Parathyroid adenoma (tissue), 2 donors: Measurements from ENCODE around the gene NAAA.

Experiments used
- H2AFZ ChIP-seq: fragments of 300-600 bp; sonication (generic); one replicate; pipeline ENCODE4 v1.7.0; 2017; ENCODE audit warnings: antibody characterized with exemption, mild to moderate bottlenecking
- H3K27ac ChIP-seq: fragments of 300-600 bp; sonication (generic); one replicate; pipeline ENCODE4 v1.7.0; 2017
- H3K27me3 ChIP-seq: fragments of 300-600 bp; sonication (generic); one replicate; pipeline ENCODE4 v1.7.0; 2017; ENCODE audit warnings: low read length; ENCODE audit not compliant: control insufficient read depth, insufficient read depth
- H3K36me3 ChIP-seq: fragments of 300-600 bp; sonication (generic); one replicate; pipeline ENCODE4 v1.7.0; 2017; ENCODE audit warnings: low read length; ENCODE audit not compliant: control insufficient read depth, insufficient read depth
- H3K4me1 ChIP-seq: fragments of 300-600 bp; sonication (generic); one replicate; pipeline ENCODE4 v1.7.0; 2017; ENCODE audit warnings: control low read depth
- H3K4me2 ChIP-seq: fragments of 300-600 bp; sonication (generic); one replicate; pipeline ENCODE4 v1.7.0; 2017; ENCODE audit warnings: low read length
- H3K4me3 ChIP-seq: fragments of 300-600 bp; sonication (generic); one replicate; pipeline ENCODE4 v1.7.0; 2017; ENCODE audit warnings: low read depth, low read length
- H3K79me2 ChIP-seq: fragments of 300-600 bp; sonication (generic); one replicate; pipeline ENCODE4 v1.7.0; 2017; ENCODE audit warnings: control low read depth
- H3K9ac ChIP-seq: fragments of 300-600 bp; sonication (generic); one replicate; pipeline ENCODE4 v1.7.0; 2017; ENCODE audit warnings: mild to moderate bottlenecking
- H3K9me3 ChIP-seq: fragments of 300-600 bp; sonication (generic); one replicate; pipeline ENCODE4 v1.7.0; 2017; ENCODE audit warnings: low read length; ENCODE audit not compliant: control insufficient read depth
- CTCF ChIP-seq: fragments of 300-600 bp; sonication (generic); IDR thresholded peaks from one replicate; pipeline ENCODE4 v1.7.0; 2017; ENCODE audit warnings: antibody characterized with exemption, mild to moderate bottlenecking
- donor health status: primary hyperparathyroidism.

Gene NAAA

GRCh38 chr4:75909405-75909804 lies 31.4 kb downstream of the NAAA start:
- Histone ChIP-seq H3K27me3 (no peaks in the 10 kb centered on the region), H3K27ac (no peak overlapping the region), H3K79me2 (no peaks in the 10 kb centered on the region), H2AFZ (no peak overlapping the region), H3K4me2 (no peak overlapping the region), H3K9ac (no peak overlapping the region), H3K9me3 (no peaks in the 10 kb centered on the region), H3K4me1 (no peaks in the 10 kb centered on the region), H3K4me3 (no peak overlapping the region), H3K36me3 (no peaks in the 10 kb centered on the region)
- no peak for TF ChIP-seq CTCF

- H2AFZ ChIP-seq = no peak overlapping the region
- no peak overlapping the region for H3K9ac ChIP-seq
- no peaks in the 10 kb centered on the region for H3K79me2 ChIP-seq
- H3K4me3 ChIP-seq = no peak overlapping the region
- H3K36me3 ChIP-seq = no peaks in the 10 kb centered on the region
- no peak for TF ChIP-seq CTCF
- no peak overlapping the region for H3K27ac ChIP-seq
- H3K27me3 ChIP-seq = no peaks in the 10 kb centered on the region
- H3K4me1 ChIP-seq = no peaks in the 10 kb centered on the region
- no peaks in the 10 kb centered on the region for H3K9me3 ChIP-seq
- H3K4me2 ChIP-seq = no peak overlapping the region
Observed at GRCh38 chr4:75908555-75908954, 32.3 kb downstream of the NAAA start.

- Histone ChIP-seq H3K27ac (no peak overlapping the region), H2AFZ (no peak overlapping the region), H3K9ac (no peak overlapping the region), H3K27me3 (no peaks in the 10 kb centered on the region), H3K79me2 (no peaks in the 10 kb centered on the region), H3K4me2 (no peak overlapping the region), H3K4me1 (no peaks in the 10 kb centered on the region), H3K9me3 (no peaks in the 10 kb centered on the region), H3K4me3 (no peak overlapping the region), H3K36me3 (no peaks in the 10 kb centered on the region)
- TF ChIP-seq CTCF = no peak
Observed at GRCh38 chr4:75907966-75908365, 32.8 kb downstream of the NAAA start.

GRCh38 chr4:75904076-75904475 lies 36.7 kb downstream of the NAAA start:
- no peaks in the 10 kb centered on the region for H3K9me3 ChIP-seq
- no peak overlapping the region for H3K4me2 ChIP-seq
- no peak overlapping the region for H2AFZ ChIP-seq
- H3K9ac ChIP-seq = no peak overlapping the region
- no peak overlapping the region for H3K27ac ChIP-seq
- H3K4me1 ChIP-seq = no peaks in the 10 kb centered on the region
- no peaks in the 10 kb centered on the region for H3K79me2 ChIP-seq
- H3K36me3 ChIP-seq = no peaks in the 10 kb centered on the region
- H3K4me3 ChIP-seq = no peak overlapping the region
- TF ChIP-seq CTCF = no peak
- H3K27me3 ChIP-seq = no peaks in the 10 kb centered on the region

- H3K36me3 ChIP-seq = no peaks in the 10 kb centered on the region
- no peaks in the 10 kb centered on the region for H3K79me2 ChIP-seq
- H3K4me2 ChIP-seq = no peak within 1 kb of the TSS
- no peaks in the 10 kb centered on the region for H3K27me3 ChIP-seq
- H3K4me1 ChIP-seq = no peaks in the 10 kb centered on the region
- H3K27ac ChIP-seq = no peak within 1 kb of the TSS
- H3K9ac ChIP-seq = no peak within 1 kb of the TSS
- no peak for TF ChIP-seq CTCF
- H3K9me3 ChIP-seq = no peaks in the 10 kb centered on the region
- no peak within 1 kb of the TSS for H3K4me3 ChIP-seq
- H2AFZ ChIP-seq = no peak within 1 kb of the TSS
Observed at GRCh38 chr4:75902352-75902751, 38.5 kb downstream of the NAAA start, which contains the start of gene PPEF2. PPEF2 (minus strand) TSS chr4:75902452; CDS start chr4:75896325, 6,127 bp downstream.
